ENCODE results near the gene TRPM1. TPM values are rescaled to one million over a fixed set of nuclear protein-coding genes. Genes with fewer than 3 reads are reported as not detected.
A peak's percentile ranks its signal among the peaks of the same experiment; 100 is the strongest.

The TRPM1 gene
- total and polyA plus RNA-seq, 9 of the 15 experiments (the other 6 are each of a cell fraction or from before 2014, with no cell fraction given) = 0.01 to 0.06 (median 0.03) TPM; not detected in 5

DNA sequence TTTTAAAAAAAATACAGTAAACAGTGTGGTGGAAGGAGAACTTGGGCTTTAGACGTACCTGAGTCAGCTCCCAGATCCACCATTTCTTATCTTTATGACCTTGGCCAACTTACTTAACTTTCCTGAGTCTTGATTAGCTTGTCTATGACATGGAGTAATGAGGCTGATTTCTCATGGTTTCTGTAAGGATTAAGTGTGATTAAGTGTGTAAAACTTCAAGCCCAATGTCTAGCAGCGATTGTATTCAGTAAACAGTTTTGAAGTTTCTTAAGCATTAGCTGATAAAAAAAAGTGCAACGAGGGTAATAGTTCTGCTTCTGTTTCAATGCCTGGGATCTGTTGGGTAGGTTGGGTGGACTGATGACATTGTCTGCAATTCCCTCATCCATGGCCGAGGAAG, 10.8 kb downstream of the TRPM1 start (continued):
- TF ChIP-seq, protein P1, sequence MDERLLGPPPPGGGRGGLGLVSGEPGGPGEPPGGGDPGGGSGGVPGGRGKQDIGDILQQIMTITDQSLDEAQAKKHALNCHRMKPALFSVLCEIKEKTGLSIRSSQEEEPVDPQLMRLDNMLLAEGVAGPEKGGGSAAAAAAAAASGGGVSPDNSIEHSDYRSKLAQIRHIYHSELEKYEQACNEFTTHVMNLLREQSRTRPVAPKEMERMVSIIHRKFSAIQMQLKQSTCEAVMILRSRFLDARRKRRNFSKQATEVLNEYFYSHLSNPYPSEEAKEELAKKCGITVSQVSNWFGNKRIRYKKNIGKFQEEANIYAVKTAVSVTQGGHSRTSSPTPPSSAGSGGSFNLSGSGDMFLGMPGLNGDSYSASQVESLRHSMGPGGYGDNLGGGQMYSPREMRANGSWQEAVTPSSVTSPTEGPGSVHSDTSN (CRISPR knock-in tag; IDR thresholded peaks at IDR 0.05; ENCODE audit: low read depth) = no peak
- TF ChIP-seq, protein P1 (tag; conservative IDR thresholded peaks at IDR 0.05; ENCODE audit: low read depth) = no peak
- TF ChIP-seq POLR3A (IDR thresholded peaks at IDR 0.05; ENCODE audit: borderline replicate concordance, extremely low read depth, insufficient read depth, insufficient read length) (no peak), KDM1A (IDR thresholded peaks at IDR 0.05) (no peak), NELFE (IDR thresholded peaks at IDR 0.05; ENCODE audit: insufficient read depth, insufficient read length) (no peak)

DNA sequence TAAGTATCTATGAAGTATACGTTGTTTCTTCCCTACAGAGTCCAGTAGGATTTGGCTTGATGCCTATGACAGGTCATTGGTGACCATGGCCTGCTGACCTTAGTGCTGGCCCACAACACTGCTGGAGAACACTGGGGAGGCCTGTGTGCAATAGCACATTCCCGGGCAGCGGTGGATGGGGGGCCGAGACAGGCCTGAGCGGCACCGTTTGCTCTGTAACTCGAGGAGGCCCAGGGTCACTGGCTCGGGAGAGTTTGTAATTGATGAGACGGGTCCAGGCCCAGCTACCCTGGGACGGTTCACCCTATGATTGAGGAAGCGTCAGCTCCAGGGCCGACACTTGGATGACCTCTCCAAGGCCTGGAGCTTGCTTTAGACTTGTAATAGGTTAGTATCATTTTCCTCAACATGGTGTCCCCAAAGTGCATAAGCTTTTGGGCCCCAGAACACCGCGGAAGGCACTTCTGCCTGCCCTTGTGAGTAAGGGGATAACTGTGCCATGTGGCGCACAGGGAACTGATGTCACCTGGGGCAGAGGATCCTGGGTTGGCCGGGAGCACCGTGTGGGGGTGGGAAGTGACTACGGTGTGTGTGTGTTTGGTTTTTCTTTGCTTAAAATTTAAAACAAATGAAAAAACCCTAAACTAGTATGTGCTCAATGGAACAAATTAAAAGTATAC, 12.0 kb downstream of the TRPM1 start:
- intact Hi-C loops (cut with micrococcal nuclease) = no loop called here
- Histone ChIP-seq H3K9ac (ENCODE audit: insufficient read depth in 1 of 2, low read depth in 2 of 2, low read length in 2 of 2) (no peak overlapping the region), H3K9me1 (ENCODE audit: control insufficient read depth, insufficient read depth, low read length) (no peaks in the 10 kb centered on the region), H3K4me1 (replicated peaks in 1 of 2; ENCODE audit: control insufficient read depth in 2 of 2, insufficient read depth in 2 of 2, low read length in 2 of 2) (no peaks in the 10 kb centered on the region; a peak in 1 of 5 replicates), H3K4me2 (ENCODE audit: insufficient read depth, low read length) (no peak overlapping the region), H4K20me1 (replicated peaks; ENCODE audit: control insufficient read depth, insufficient read depth, low read length) (0 out of 2 replicates have a peak, but pooled peaks cover 5% of the 10 kb centered on the region), H3K27ac (ENCODE audit: extremely low read depth, low read depth, low read length) (no peak overlapping the region), H3K9me3 (replicated peaks; ENCODE audit: control insufficient read depth, insufficient read depth, low read depth, low read length) (no peaks in the 10 kb centered on the region), H3K79me2 (ENCODE audit: control insufficient read depth, insufficient read depth, low read length) (no peaks in the 10 kb centered on the region), H3K36me3 (ENCODE audit: control insufficient read depth, insufficient read depth, low read length) (no peaks in the 10 kb centered on the region), H2AFZ (ENCODE audit: low read depth, low read length) (no peak overlapping the region), H3K4me3 (no peak overlapping the region), H3K27me3 (ENCODE audit: control insufficient read depth in 2 of 2, insufficient read depth in 2 of 2, low read length in 2 of 2) (peaks cover 8 to 42% of the 10 kb centered on the region in 2 experiments)
- ATAC-seq (no peak), FAIRE-seq (no peak), DNase-seq (ENCODE audit: extremely low read depth in 1 of 4, low spot score in 3 of 4) (no peak)
- ChIA-PET CTCF (ENCODE audit: low intra/inter-chr PET ratio) (interaction anchor here (0.5 kb wide), 1 partner anchor 107 kb away, joined by 3 read pairs; no protein-coding TSS in a partner anchor), POLR2A (interaction anchor here (1.3 kb wide), 1 partner anchor 13 kb away, joined by 4 read pairs; no protein-coding TSS in a partner anchor)
- WGBS (ENCODE audit: insufficient coverage, low coverage, missing lambda C conversion rate) = 7% methylated on average over 18 of the region's 18 CpGs
- in situ Hi-C loops (cut with MboI) = no loop called here
- TF ChIP-seq NR1H2 (CRISPR knock-in tag; IDR thresholded peaks at IDR 0.05) (no peak), ZNF830 (CRISPR knock-in tag; IDR thresholded peaks at IDR 0.05) (no peak), ZNF77 (CRISPR knock-in tag; IDR thresholded peaks at IDR 0.05) (no peak), CEBPB (tag; IDR thresholded peaks at IDR 0.05) (0 out of 2 replicates have a peak, but pooled peaks have one; percentile 3)
- TF ChIP-seq, protein P2, sequence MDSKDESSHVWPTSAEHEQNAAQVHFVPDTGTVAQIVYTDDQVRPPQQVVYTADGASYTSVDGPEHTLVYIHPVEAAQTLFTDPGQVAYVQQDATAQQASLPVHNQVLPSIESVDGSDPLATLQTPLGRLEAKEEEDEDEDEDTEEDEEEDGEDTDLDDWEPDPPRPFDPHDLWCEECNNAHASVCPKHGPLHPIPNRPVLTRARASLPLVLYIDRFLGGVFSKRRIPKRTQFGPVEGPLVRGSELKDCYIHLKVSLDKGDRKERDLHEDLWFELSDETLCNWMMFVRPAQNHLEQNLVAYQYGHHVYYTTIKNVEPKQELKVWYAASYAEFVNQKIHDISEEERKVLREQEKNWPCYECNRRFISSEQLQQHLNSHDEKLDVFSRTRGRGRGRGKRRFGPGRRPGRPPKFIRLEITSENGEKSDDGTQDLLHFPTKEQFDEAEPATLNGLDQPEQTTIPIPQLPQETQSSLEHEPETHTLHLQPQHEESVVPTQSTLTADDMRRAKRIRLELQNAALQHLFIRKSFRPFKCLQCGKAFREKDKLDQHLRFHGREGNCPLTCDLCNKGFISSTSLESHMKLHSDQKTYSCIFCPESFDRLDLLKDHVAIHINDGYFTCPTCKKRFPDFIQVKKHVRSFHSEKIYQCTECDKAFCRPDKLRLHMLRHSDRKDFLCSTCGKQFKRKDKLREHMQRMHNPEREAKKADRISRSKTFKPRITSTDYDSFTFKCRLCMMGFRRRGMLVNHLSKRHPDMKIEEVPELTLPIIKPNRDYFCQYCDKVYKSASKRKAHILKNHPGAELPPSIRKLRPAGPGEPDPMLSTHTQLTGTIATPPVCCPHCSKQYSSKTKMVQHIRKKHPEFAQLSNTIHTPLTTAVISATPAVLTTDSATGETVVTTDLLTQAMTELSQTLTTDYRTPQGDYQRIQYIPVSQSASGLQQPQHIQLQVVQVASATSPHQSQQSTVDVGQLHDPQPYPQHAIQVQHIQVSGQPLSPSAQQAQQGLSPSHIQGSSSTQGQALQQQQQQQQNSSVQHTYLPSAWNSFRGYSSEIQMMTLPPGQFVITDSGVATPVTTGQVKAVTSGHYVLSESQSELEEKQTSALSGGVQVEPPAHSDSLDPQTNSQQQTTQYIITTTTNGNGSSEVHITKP (IDR thresholded peaks at IDR 0.05; ENCODE audit: partially characterized antibody) = peak; percentile 33
- BruUV-seq (replicated peaks) = no TSS peak
